SK-N-SH (cell line): ENCODE data around the gene DLG2. TPM values are rescaled to one million over a fixed set of nuclear protein-coding genes. Genes with fewer than 3 reads are reported as not detected.

Source experiments
- CTCF ChIA-PET: fragments of 300-600, 350-600 bp; formaldehyde crosslinking; extraction: SDS; loops from one replicate; lab custom pipeline; 2021; lab: Yijun Ruan, JAX
- POLR2A ChIA-PET: fragments of 350-600 bp; sonication (Branson Sonifier 250); formaldehyde crosslinking; extraction: SDS; loops from one replicate; lab custom pipeline; 2020; ENCODE audit warnings: antibody characterized with exemption, inconsistent platforms; lab: Yijun Ruan, JAX
- DNase-seq: peaks from one replicate; pipeline ENCODE4 v3.0.0; 2012
- H2AFZ ChIP-seq: fragments of 200-600 bp; sonication (generic); 2 replicates; pipeline ENCODE4 v1.8.1; 2016; ENCODE audit warnings: antibody characterized with exemption, mild to moderate bottlenecking, low read depth
- H3F3A ChIP-seq: fragments of 200-600 bp; sonication (generic); replicated peaks from 2 replicates; pipeline ENCODE3; 2016; ENCODE audit warnings: antibody characterized with exemption, mild to moderate bottlenecking; ENCODE audit not compliant: insufficient read depth
- H3K27ac ChIP-seq, 2 experiments: fragments of 200-500 bp in 1 of 2; fragments of 200-600 bp in 1 of 2; sonication (Bioruptor generic) in 1 of 2; sonication (generic), shearing (Covaris generic) in 1 of 2; 2 replicates each; pipeline versions ENCODE4 v1.5.1 to v1.6.1; 2014 to 2016; ENCODE audit warnings: low read depth in 2 of 2, inconsistent platforms in 1 of 2, low read length in 1 of 2, mild to moderate bottlenecking in 1 of 2, mixed read lengths in 1 of 2
- H3K27me3 ChIP-seq: fragments of 200-600 bp; sonication (generic), shearing (Covaris generic); 2 replicates; pipeline ENCODE4 v1.6.1; 2016; ENCODE audit warnings: mixed run types; ENCODE audit not compliant: insufficient read depth
- H3K36me3 ChIP-seq, 2 experiments: fragments of 200-500 bp in 1 of 2; fragments of 200-600 bp in 1 of 2; sonication (Bioruptor generic) in 1 of 2; sonication (generic) in 1 of 2; replicated peaks in 1 of 2; 2 replicates each; pipeline versions ENCODE3 to v1.5.1; 2014 to 2016; ENCODE audit warnings: low read length in 1 of 2, mild to moderate bottlenecking in 1 of 2; ENCODE audit not compliant: insufficient read depth in 2 of 2, control insufficient read depth in 1 of 2
- H3K4me1 ChIP-seq, 2 experiments: fragments of 200-500 bp in 1 of 2; fragments of 200-600 bp in 1 of 2; sonication (Bioruptor generic) in 1 of 2; sonication (generic), shearing (Covaris generic) in 1 of 2; 2 replicates each; pipeline versions ENCODE4 v1.5.1 to v1.6.1; 2014 to 2016; ENCODE audit warnings: low read depth in 1 of 2, low read length in 1 of 2, mixed run types in 1 of 2; ENCODE audit not compliant: insufficient read depth in 2 of 2, control insufficient read depth in 1 of 2
- H3K4me2 ChIP-seq: fragments of 200-600 bp; sonication (generic), shearing (Covaris generic); 2 replicates; pipeline ENCODE4 v1.6.1; 2017; ENCODE audit warnings: mixed run types
- H3K4me3 ChIP-seq, 2 experiments: fragments of 200-500 bp in 1 of 2; fragments of 200-600 bp in 1 of 2; sonication (Bioruptor generic) in 1 of 2; sonication (generic), shearing (Covaris generic) in 1 of 2; 2 replicates each; pipeline versions ENCODE4 v1.5.1 to v1.8.1; 2014 to 2016; ENCODE audit warnings: low read depth in 2 of 2, inconsistent platforms in 1 of 2, low read length in 1 of 2, mild to moderate bottlenecking in 1 of 2, mixed read lengths in 1 of 2, moderate library complexity in 1 of 2
- H3K79me2 ChIP-seq: fragments of 200-600 bp; sonication (generic); 2 replicates; pipeline ENCODE4 v1.8.1; 2017; ENCODE audit warnings: mild to moderate bottlenecking; ENCODE audit not compliant: insufficient read depth
- H3K9ac ChIP-seq: fragments of 200-600 bp; sonication (generic); 2 replicates; pipeline ENCODE4 v1.6.1; 2017; ENCODE audit warnings: mixed run types
- H3K9me2 ChIP-seq: fragments of 200-600 bp; sonication (generic); 2 replicates; pipeline ENCODE4 v1.6.1; 2017; ENCODE audit warnings: mixed run types
- H3K9me3 ChIP-seq: fragments of 200-600 bp; sonication (generic); 2 replicates; pipeline ENCODE4 v1.6.1; 2017; ENCODE audit warnings: mixed run types, mild to moderate bottlenecking, moderate library complexity
- H4K20me1 ChIP-seq: fragments of 200-600 bp; sonication (generic); 2 replicates; pipeline ENCODE4 v1.6.1; 2017; ENCODE audit warnings: mild to moderate bottlenecking, mixed run types; ENCODE audit not compliant: insufficient read depth
- CHD2 ChIP-seq: fragments of 150-350 bp; IDR thresholded peaks from 2 replicates; pipeline ENCODE4 v1.6.1; 2018; ENCODE audit warnings: low read length; ENCODE audit not compliant: partially characterized antibody
- CTCF ChIP-seq: fragments of 200-600 bp; sonication (generic); IDR thresholded peaks from 2 replicates; pipeline ENCODE4 v1.6.1; 2017; ENCODE audit warnings: antibody characterized with exemption, mild to moderate bottlenecking, moderate library complexity
- ELF1 ChIP-seq: IDR thresholded peaks from 2 replicates; pipeline ENCODE4 v1.4.0; 2012
- EZH2phosphoT487 ChIP-seq: fragments of 200-600 bp; sonication (generic); IDR thresholded peaks from 2 replicates; pipeline ENCODE4 v1.6.1; 2017; ENCODE audit warnings: low read depth, mixed run types, mild to moderate bottlenecking, antibody characterized with exemption, moderate library complexity, borderline replicate concordance
- FOXJ3 ChIP-seq: sonication (generic); formaldehyde crosslinking; IDR thresholded peaks from 2 replicates; pipeline ENCODE4 v1.5.1; 2020; ENCODE audit warnings: mild to moderate bottlenecking, missing genetic modification reagents
- FOXM1 ChIP-seq: IDR thresholded peaks from 2 replicates; pipeline ENCODE4 v1.4.0; 2012; ENCODE audit warnings: low read depth, mild to moderate bottlenecking
- JUND ChIP-seq: IDR thresholded peaks from 2 replicates; pipeline ENCODE4 v1.4.0; 2012
- MAX ChIP-seq: IDR thresholded peaks from 2 replicates; pipeline ENCODE4 v1.4.0; 2012; ENCODE audit warnings: low read depth
- PBX3 ChIP-seq: IDR thresholded peaks from 2 replicates; pipeline ENCODE4; 2012
- POLR2AphosphoS5 ChIP-seq: IDR thresholded peaks from 2 replicates; pipeline ENCODE4 v1.6.1; 2012; ENCODE audit warnings: low read depth, low read length
- RCOR1 ChIP-seq: fragments of 150-350 bp; IDR thresholded peaks from 2 replicates; pipeline ENCODE4 v1.6.1; 2017; ENCODE audit warnings: antibody characterized with exemption, low read length
- RXRA ChIP-seq: IDR thresholded peaks from 2 replicates; pipeline ENCODE4 v1.4.0; 2012; ENCODE audit warnings: low read depth, mild to moderate bottlenecking, borderline replicate concordance
- TAF1 ChIP-seq: IDR thresholded peaks from 2 replicates; pipeline ENCODE4 v1.6.1; 2012; ENCODE audit warnings: low read depth, mild to moderate bottlenecking, low read length, moderate library complexity, borderline replicate concordance
- USF1 ChIP-seq: IDR thresholded peaks from 2 replicates; pipeline ENCODE4 v1.4.0; 2012; ENCODE audit warnings: low read depth, borderline replicate concordance
- ZBTB33 ChIP-seq: IDR thresholded peaks from 2 replicates; pipeline ENCODE4 v1.4.0; 2012; ENCODE audit warnings: low read depth, borderline replicate concordance
- WGBS: methylation state at CpG from one replicate; pipeline ENCODE4 v1.1.6; 2017; ENCODE audit warnings: low lambda C conversion rate; 5-methylcytosine and 5-hydroxymethylcytosine counted together
- polyA plus RNA-seq, 3 experiments: library from polyadenylated mRNA; depleted of rRNA; stranded (reverse); fragments of >200 nt; gene quantifications; 2 replicates each; pipeline ENCODE4 v1.2.3, GENCODE V29; 2012

DLG2 gene
- polyA plus RNA-seq, 1 of the 3 experiments (the other 2 are of a cell fraction): 0.21 TPM

GRCh38 chr11:85123752-85124231 lies 503.4 kb downstream of the DLG2 start:
- Histone ChIP-seq H3K79me2 (no peaks in the 10 kb centered on the region), H3K9me2 (no peaks in the 10 kb centered on the region), H3K36me3 (no peaks in the 10 kb centered on the region), H2AFZ (no peak overlapping the region), H3K4me2 (no peak overlapping the region), H3K4me3 (no peak overlapping the region), H3K4me1 (no peaks in the 10 kb centered on the region), H3K27me3 (no peaks in the 10 kb centered on the region), H4K20me1 (no peaks in the 10 kb centered on the region), H3K27ac (no peak overlapping the region), H3K9ac (no peak overlapping the region), H3K9me3 (no peaks in the 10 kb centered on the region), H3F3A (no peaks in the 10 kb centered on the region)
- DNase-seq: no peak
- CTCF ChIA-PET: no interaction called here
- WGBS: 0% methylated on average over 1 of the region's 1 CpG
- TF ChIP-seq PBX3: no peak
- no peak for TF ChIP-seq TAF1
- no peak for TF ChIP-seq USF1
- no peak for TF ChIP-seq EZH2phosphoT487
- TF ChIP-seq FOXJ3 (CRISPR knock-in tag): no peak
- no peak for TF ChIP-seq JUND
- TF ChIP-seq RCOR1: no peak
- no peak for TF ChIP-seq ELF1
- no peak for TF ChIP-seq CHD2
- TF ChIP-seq FOXM1: no peak
- TF ChIP-seq ZBTB33: no peak
- TF ChIP-seq RXRA: no peak
- no peak for TF ChIP-seq CTCF
- TF ChIP-seq POLR2AphosphoS5: no peak
- no peak for TF ChIP-seq MAX
- POLR2A ChIA-PET: no interaction called here
